Activated CD4-positive, alpha-beta T cell treated with anti-CD3 and anti-CD28 coated beads, Interleukin-2, amount 50 U/mL, for 24 hours (primary cell): ENCODE measurements around the gene PDGFB.

Source experiments
- DNase-seq, 2 donors: peaks; one replicate each; pipeline ENCODE4 v3.0.0-alpha.2; 2020; ENCODE audit warnings: low read depth in 1 of 2, low spot score in 1 of 2

The PDGFB gene

GRCh38 chr22:39244496-39245129 lies at the start of gene PDGFB:
TSS of gene PDGFB (minus strand) at chr22:39244982. CDS start at chr22:39243963, 1,019 bp downstream.
- DNase-seq, result no peak

- DNase-seq, result no peak
These were observed 49.1 kb upstream of the PDGFB start for GRCh38 chr22:39293766-39294368.

DNA sequence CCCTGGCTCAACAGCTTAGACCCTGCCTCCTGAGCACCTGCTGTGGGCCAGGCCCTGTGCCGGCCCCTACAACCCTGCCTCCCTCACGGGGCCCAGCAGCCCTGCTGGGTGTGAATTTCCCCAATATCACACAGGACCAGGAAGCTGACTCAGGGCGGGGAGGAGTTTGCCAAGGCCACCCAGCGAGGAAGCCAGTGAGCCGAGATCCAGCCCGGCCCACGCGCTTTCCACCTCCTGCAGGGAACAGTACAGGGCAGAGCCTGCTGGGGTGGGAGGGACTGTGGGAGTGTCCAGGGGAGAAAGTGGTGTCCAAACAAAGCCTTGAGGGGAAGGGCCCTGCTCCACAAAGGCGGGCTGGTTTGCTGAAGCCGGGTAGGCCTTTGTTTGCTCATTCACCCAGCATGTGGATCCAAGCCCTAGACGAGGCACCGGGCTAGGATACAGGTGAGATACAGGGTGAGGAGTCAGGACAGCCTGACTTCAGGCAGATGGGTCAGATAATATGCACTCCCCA lies 47.8 kb upstream of the PDGFB start:
- no peak for DNase-seq

DNA sequence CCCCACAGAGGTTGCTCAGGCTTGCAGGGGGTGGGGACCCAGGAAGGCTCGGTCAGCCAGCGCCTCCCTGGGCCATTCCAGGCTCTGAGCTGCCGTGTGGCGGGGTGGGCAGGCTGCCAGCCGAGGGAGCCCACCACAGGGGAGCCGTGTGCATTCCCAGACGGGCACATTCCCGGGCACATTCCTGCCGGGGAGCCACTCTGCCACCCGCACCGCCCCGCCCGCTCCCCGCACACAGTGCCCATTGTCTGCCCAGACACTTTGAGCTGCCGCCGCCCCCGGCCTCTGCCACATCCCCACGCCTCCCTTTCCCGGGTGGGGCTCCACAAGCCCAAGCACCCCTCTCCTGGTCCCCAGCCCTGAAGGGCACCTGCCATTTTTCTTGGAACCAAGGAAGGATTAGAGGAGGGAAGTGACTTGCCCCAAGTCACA lies 47.3 kb upstream of the PDGFB start:
- DNase-seq, result no peak

GRCh38 chr22:39291523-39291922 lies 46.7 kb upstream of the PDGFB start:
- no peak for DNase-seq

- no peak for DNase-seq
These were observed 46.0 kb upstream of the PDGFB start for GRCh38 chr22:39290724-39291161.

- no peak for DNase-seq
These were observed 45.4 kb upstream of the PDGFB start for GRCh38 chr22:39289975-39290720.

DNA sequence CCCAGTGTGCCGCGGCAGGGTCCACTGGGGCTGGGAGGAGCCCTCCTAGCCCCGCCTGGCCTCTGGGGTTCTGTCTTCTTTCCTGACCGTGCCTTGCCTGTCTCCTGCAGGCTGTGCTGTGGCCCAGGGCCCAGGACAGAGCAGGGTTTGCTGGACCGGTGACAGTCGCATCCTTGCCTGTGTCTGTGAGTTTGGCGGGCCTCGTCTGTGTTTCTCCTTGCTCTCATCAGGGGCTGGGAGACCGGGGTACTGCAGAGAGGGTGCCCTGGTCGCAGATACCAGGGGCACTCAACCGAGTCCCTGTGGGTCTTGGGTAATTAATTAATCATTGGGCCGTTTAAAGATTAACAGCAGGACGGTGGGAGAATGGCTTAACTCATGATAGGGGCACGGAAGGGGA lies 44.8 kb upstream of the PDGFB start:
- no peak for DNase-seq

DNA sequence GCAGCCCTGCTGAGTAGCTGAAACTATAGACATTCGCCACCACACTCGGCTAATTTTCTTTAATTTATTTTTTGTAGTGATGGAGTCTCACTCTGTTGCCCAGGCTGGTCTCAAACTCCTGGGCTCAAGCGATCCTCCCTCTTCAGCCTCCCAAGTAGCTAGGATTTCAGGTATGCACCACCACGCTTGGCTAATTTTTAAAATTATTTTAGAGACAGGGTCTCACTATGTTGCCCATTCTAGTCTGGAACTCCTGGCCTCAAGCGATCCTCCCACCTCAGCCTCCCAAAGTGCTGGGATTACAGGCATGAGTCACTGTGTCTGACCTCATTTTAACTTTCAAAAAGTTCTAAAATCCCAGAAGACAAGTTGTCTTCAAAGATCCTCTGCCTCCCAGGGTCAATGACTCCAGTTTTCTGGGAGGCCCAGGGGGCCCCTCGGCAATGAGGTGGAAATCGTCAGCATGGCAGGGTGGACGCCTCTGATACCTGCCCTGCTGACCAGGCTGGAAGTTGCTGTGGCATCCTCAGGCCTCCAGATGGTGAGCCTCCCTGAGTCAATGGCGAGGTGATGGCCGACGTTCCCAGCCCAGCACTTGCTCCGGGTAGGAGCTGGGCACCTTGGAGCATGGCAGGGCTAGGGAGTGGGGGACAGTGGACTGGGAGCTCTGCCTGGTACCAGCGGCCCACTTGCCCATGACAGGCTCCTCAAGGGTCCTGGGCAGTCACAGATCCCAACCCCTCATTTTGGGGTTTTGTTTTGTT lies 43.5 kb upstream of the PDGFB start:
- DNase-seq, result no peak

DNA sequence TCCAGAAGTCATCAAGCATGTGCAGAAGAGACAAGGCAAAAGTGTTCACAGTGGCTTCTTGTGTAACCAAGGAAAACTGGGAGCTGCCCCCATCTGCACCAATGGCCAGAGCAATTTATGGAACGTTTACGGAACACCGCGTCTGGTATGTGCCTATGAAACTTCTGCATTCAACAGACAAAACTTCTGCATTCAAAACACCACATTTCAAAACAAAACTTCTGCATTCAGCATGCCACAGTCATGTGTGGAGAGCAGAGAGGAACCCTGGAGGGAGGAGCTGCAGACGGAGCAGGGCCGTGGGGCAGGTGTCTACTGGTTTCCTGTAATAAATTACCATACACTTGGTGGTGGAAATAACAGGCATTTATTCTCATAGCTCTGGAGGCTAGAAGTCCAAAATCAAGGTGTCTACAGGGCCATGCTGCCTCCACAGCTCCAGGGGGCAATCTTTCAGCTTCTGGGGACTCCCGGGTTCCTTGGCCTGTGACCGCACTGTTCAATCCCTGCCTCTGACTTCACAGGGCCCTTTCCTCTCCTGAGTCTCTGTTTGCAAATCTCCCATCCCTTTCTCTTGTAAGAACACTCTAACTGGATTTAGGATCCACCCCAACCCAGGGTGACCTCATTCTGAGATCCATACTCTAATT lies 42.4 kb upstream of the PDGFB start:
- no peak for DNase-seq

- DNase-seq, result no peak
These were observed 40.2 kb upstream of the PDGFB start for GRCh38 chr22:39284983-39285382.

- DNase-seq, result no peak
These were observed 39.6 kb upstream of the PDGFB start for GRCh38 chr22:39284142-39284980.

- DNase-seq, result no peak
These were observed 38.8 kb upstream of the PDGFB start for GRCh38 chr22:39283322-39284141.

DNA sequence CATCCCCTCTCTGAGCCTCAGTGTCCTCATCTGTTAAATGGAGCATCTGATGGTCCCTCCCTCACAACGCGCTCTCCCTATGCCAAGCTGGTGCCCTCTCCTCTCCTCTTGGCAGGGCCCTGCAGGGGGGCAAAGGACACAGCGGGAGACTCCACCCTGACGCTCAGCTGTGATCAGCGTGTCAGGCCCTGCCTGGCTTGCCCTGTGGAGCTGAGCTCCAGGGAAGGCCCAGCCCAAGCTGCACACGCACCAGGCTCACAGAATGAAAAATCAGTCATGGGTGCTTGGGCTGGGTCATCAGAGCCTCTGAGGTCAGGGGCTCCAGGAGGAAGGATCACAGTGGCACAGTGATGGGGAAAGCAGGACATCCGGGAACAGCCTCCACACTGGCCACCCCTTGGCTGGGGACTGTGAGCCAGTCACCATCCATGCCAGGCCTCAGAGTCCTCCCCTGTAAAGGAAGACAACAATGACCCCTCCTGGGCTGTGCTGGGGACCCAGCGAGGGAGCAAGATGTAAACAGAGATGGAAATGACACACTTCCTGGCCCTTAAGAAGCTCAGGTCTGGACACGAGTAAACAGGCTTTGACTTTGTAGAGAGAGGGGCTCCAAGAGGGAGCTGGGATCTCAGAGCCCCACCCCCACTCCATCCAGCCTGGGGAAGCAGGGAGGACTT lies 38.0 kb upstream of the PDGFB start:
- DNase-seq, result no peak

DNA sequence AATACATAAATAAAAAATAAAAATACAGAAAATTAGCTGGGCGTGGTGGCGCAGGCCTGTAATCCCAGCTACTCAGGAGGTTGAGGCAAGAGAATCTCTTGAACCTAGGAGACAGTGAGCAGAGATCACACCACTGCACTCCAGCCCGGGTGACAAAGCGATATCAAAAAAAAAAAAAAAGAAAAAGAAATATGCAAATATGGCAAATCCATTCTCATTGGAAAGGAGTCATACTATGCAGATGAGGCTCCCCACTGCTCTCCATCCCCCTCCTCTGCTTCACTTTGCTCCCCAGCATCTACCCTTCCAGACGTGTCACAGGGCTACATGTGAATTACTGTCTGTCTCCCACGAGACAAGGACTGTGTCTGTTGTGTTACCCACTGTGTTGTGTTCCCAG lies 36.3 kb upstream of the PDGFB start:
- DNase-seq, result no peak

DNA sequence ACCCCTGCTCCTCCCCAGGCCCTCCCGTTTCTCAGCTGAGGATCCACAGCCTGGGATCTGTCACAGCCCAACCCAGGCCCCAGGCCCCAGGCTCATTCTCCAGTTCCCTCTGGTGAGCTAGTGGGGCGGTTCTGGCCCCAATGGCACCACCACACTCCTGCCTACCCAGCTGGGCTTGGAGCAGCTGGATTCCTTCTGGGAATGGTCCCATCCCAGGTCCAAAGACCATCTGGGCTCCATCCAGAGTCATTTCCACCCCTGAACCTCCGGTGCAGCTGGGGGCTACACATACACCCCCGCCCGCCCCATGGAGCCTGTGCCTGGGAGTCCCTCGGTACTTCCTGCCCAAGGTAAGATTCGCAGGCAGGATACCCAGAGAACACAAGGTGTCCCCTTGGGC lies 35.5 kb upstream of the PDGFB start:
- no peak for DNase-seq

DNA sequence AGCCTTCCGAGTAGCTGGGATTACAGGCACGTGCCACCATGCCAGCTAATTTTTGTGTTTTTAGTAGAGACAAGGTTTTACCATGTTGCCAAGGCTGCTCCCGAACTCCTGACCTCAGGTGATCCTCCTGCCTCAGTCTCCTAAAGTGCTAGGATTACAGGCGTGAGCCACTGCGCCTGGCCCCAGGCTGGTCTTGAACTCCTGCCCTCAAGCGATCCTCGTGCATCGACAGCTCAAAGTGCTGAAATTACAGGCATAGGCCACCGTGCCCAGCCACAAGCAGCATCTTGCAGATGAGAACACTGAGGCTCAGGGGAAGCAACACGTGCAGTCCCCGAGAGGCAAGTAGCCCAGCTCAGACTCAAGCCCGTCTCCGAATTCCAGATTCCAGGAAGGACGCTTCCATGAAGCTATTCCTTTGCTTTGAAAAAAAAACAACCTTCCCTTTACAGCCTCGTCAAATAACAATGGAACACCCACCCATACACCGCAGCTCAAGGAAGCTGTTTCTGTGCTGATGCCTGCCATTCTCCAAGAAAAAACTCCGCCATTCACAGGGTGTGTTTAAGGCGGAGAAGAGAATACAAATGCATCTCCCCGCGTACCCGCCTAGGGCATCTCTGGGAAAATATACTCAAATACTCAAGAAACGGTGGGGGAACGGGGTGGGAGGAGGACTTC lies 34.5 kb upstream of the PDGFB start:
- no peak for DNase-seq

DNA sequence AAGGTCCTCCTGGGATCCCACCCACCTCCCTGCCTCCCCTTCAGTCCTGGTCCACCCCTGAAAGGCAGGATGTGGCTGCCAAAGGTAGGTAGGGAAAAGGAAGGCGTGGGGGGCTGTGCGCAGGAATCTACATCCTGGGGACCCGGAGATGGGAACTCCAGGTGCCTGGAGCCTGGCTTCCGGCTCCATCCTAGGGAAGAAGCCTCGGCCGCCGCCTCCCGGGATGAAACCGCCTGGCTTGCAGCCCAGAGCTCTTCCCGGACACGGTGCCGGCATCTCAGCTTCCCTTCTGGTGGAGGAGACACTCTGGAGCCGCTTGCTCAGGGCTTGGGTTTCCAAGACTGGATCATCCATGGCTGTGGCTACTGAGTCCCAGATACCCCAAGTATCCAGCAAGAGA lies 33.3 kb upstream of the PDGFB start:
- no peak for DNase-seq
